Astrocyte (in vitro differentiated cells and primary cell): ENCODE results near the gene ZNF608.

Source experiments
- EZH2 ChIP-seq: IDR thresholded peaks from 2 replicates; pipeline ENCODE4 v1.6.1; 2012; ENCODE audit warnings: mild to moderate bottlenecking, low read length, inconsistent platforms; ENCODE audit not compliant: insufficient read depth
- TF ChIP-seq, protein P1 (sequence below): IDR thresholded peaks from 2 replicates; pipeline ENCODE4 v1.5.1; 2011; ENCODE audit warnings: low read depth, mild to moderate bottlenecking, inconsistent platforms, low read length, moderate library complexity; ENCODE audit not compliant: insufficient read depth

DNA sequence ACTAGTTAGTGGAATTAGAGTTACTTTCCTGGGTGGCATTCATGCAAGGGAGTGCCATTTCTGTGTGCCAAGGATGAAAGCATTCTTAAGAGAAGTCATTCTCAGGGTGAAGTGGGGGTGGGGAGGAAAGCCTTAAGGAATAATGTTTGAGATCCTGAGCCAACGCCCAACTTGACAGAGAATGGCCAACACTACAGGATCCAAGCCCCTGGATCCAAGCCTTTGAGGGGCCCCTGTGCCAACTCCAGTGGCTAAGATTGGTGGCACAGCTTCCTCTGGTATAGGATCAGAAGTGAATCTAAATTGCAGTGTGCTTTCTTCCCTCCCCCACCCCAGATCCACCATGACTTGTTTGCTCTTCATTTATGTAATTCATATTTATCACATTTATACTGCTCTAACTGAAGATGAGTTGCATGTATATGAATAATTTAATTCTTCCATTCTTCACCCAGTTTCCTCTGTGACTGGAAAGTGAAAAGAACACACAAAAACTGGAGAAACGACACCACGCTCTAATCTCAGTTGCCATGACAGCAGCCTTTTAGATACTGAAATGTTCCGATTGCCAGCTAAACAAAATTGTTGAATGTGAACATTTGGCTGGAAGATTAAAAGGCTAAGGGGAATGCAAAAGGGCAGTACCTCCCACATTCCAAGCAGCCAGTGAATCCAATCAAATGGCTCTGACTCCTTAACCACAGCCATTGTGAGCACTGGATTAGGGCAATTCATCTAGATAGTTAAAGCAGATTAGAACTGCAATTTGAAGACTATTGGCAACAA is 4.5 kb downstream of the ZNF608 start:
- TF ChIP-seq, protein P1, sequence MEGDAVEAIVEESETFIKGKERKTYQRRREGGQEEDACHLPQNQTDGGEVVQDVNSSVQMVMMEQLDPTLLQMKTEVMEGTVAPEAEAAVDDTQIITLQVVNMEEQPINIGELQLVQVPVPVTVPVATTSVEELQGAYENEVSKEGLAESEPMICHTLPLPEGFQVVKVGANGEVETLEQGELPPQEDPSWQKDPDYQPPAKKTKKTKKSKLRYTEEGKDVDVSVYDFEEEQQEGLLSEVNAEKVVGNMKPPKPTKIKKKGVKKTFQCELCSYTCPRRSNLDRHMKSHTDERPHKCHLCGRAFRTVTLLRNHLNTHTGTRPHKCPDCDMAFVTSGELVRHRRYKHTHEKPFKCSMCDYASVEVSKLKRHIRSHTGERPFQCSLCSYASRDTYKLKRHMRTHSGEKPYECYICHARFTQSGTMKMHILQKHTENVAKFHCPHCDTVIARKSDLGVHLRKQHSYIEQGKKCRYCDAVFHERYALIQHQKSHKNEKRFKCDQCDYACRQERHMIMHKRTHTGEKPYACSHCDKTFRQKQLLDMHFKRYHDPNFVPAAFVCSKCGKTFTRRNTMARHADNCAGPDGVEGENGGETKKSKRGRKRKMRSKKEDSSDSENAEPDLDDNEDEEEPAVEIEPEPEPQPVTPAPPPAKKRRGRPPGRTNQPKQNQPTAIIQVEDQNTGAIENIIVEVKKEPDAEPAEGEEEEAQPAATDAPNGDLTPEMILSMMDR: no peak
- TF ChIP-seq EZH2: no peak
